ENCODE data around the gene ERC1.

- TF ChIP-seq CTCF (conservative IDR thresholded peaks at IDR 0.05; ENCODE audit: low read depth, low read length) (no peak), USF2 (IDR thresholded peaks at IDR 0.05; ENCODE audit: low read depth, low read length) (no peak), POLR2A (IDR thresholded peaks at IDR 0.05; ENCODE audit: low read depth, low read length) (no peak), MXI1 (IDR thresholded peaks at IDR 0.05; ENCODE audit: borderline replicate concordance, low read depth, low read length) (no peak), RAD21 (IDR thresholded peaks at IDR 0.05; ENCODE audit: low read length) (no peak), NFE2L2 (IDR thresholded peaks at IDR 0.05; ENCODE audit: low read depth, low read length) (no peak), MAZ (IDR thresholded peaks at IDR 0.05; ENCODE audit: borderline replicate concordance, low read depth, low read length) (no peak), BHLHE40 (IDR thresholded peaks at IDR 0.05; ENCODE audit: low read depth, low read length) (no peak), SMC3 (IDR thresholded peaks at IDR 0.05; ENCODE audit: low read depth, low read length) (no peak), RCOR1 (IDR thresholded peaks at IDR 0.05; ENCODE audit: insufficient replicate concordance, low read length) (no peak), CEBPB (IDR thresholded peaks at IDR 0.05; ENCODE audit: low read depth, low read length) (no peak)
Observed at GRCh38 chr12:1347294-1347693, 356.3 kb downstream of the ERC1 start.
